Stimulated activated CD4-positive, alpha-beta T cell treated with anti-CD3 and anti-CD28 coated beads, Interleukin-1b, Interleukin-23, amount 100 ng/mL, for 24 hours (primary cell): ENCODE measurements around the gene SLC25A24.
"Not testable (repeated sequence)": the region's sequence is repeated elsewhere in the genome, so short reads cannot be mapped to it uniquely, and the experiment has no call there.

ENCODE experiments used
- DNase-seq, 4 experiments: peaks; one replicate each; pipeline ENCODE4 v3.0.0-alpha.2; 2020; ENCODE audit warnings: low read depth in 4 of 4, low spot score in 1 of 4

SLC25A24 gene

GRCh38 chr1:108199781-108200686 lies at the start of gene SLC25A24:
TSS of gene SLC25A24 (minus strand) at chr1:108200343. CDS start at chr1:108200138, 205 bp downstream.
- peak; percentile 27 to 71 (median 44) for DNase-seq

- not testable (repeated sequence) for DNase-seq
These were observed 43.8 kb upstream of the SLC25A24 start, which contains the start of gene NBPF4 for GRCh38 chr1:108243976-108244375. TSS of gene NBPF4 (minus strand) at chr1:108244076. CDS start at chr1:108243761, 315 bp downstream.

- not testable (repeated sequence) for DNase-seq
These were observed 39.3 kb upstream of the SLC25A24 start for GRCh38 chr1:108239426-108239825.

GRCh38 chr1:108235308-108235707 lies 35.2 kb upstream of the SLC25A24 start:
- not testable (repeated sequence) for DNase-seq

GRCh38 chr1:108232183-108232582 lies 32.0 kb upstream of the SLC25A24 start:
- not testable (repeated sequence) for DNase-seq

GRCh38 chr1:108229976-108230375 lies 29.8 kb upstream of the SLC25A24 start:
- not testable (repeated sequence) for DNase-seq

GRCh38 chr1:108227772-108228171 lies 27.6 kb upstream of the SLC25A24 start:
- DNase-seq = not testable (repeated sequence)

GRCh38 chr1:108226855-108227254 lies 26.7 kb upstream of the SLC25A24 start:
- DNase-seq = not testable (repeated sequence)

- not testable (repeated sequence) for DNase-seq
These were observed 23.1 kb upstream of the SLC25A24 start for GRCh38 chr1:108223226-108223625.

- DNase-seq = not testable (repeated sequence)
These were observed 17.5 kb upstream of the SLC25A24 start for GRCh38 chr1:108217515-108218174.

- DNase-seq = not testable (repeated sequence)
These were observed 16.9 kb upstream of the SLC25A24 start for GRCh38 chr1:108217007-108217406.

GRCh38 chr1:108216028-108216890 lies 16.1 kb upstream of the SLC25A24 start:
- DNase-seq = not testable (repeated sequence)

GRCh38 chr1:108214641-108215465 lies 14.7 kb upstream of the SLC25A24 start:
- DNase-seq = not testable (repeated sequence)

- no peak for DNase-seq
These were observed 10.9 kb upstream of the SLC25A24 start for GRCh38 chr1:108211014-108211413.

GRCh38 chr1:108209456-108210108 lies 9.4 kb upstream of the SLC25A24 start:
- DNase-seq = no peak

GRCh38 chr1:108208724-108209446 lies 8.7 kb upstream of the SLC25A24 start:
- DNase-seq = no peak

GRCh38 chr1:108203582-108203981 lies 3.4 kb upstream of the SLC25A24 start:
- DNase-seq = not testable (repeated sequence)

GRCh38 chr1:108201687-108202086 lies 1.5 kb upstream of the SLC25A24 start:
- DNase-seq = no peak

GRCh38 chr1:108200687-108201051 lies 526 bp upstream of the SLC25A24 start:
- peak in 1 of 4 experiments; percentile 13 for DNase-seq
